ENCODE results near the gene ZMIZ1.

Gene ZMIZ1, protein sequence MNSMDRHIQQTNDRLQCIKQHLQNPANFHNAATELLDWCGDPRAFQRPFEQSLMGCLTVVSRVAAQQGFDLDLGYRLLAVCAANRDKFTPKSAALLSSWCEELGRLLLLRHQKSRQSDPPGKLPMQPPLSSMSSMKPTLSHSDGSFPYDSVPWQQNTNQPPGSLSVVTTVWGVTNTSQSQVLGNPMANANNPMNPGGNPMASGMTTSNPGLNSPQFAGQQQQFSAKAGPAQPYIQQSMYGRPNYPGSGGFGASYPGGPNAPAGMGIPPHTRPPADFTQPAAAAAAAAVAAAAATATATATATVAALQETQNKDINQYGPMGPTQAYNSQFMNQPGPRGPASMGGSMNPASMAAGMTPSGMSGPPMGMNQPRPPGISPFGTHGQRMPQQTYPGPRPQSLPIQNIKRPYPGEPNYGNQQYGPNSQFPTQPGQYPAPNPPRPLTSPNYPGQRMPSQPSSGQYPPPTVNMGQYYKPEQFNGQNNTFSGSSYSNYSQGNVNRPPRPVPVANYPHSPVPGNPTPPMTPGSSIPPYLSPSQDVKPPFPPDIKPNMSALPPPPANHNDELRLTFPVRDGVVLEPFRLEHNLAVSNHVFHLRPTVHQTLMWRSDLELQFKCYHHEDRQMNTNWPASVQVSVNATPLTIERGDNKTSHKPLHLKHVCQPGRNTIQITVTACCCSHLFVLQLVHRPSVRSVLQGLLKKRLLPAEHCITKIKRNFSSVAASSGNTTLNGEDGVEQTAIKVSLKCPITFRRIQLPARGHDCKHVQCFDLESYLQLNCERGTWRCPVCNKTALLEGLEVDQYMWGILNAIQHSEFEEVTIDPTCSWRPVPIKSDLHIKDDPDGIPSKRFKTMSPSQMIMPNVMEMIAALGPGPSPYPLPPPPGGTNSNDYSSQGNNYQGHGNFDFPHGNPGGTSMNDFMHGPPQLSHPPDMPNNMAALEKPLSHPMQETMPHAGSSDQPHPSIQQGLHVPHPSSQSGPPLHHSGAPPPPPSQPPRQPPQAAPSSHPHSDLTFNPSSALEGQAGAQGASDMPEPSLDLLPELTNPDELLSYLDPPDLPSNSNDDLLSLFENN

DNA sequence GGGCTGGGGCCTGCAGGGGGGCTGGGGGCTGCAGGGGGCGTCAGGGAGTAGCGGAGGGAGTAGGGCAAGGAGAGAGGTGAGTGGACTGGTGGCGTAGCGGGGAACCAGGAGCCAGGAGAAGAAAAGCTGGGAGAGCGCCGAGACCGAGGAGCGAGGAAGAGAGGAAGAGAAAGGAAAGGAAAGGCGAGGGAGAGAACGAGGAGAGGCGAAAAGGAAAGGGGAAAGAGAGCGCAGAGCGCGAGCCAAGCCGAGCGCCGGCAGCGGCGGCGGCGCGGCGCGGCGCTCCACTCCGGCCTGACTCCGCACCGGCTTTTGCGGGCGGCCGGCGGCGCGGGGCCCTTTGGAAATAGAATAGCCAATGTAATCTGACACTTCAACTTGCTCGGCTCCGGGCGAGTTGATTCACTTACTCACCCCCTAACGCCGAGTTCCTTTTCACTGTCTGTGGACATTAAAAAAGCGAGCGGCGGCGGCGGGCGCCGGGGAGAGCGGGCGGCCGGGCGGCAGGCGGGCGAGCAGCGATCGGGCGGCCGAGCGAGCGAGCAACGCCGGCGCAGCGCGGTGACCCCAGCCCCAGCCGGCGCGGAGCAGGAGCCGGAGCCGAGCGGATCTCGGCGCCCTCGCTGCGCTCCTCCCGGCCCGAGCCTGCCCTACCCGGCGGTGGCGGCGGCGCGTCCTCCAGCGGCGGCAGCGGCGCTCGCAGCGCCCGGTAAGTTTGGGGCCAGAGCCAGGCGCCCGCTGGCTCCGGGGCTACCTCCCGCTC is at the start of gene ZMIZ1:
TSS of gene ZMIZ1 (plus strand) at position 405 of the 763 bp plus-strand sequence. CDS start 132,667 bp downstream, outside the sequence.
- peak; percentile 86 for DNase-seq

DNA sequence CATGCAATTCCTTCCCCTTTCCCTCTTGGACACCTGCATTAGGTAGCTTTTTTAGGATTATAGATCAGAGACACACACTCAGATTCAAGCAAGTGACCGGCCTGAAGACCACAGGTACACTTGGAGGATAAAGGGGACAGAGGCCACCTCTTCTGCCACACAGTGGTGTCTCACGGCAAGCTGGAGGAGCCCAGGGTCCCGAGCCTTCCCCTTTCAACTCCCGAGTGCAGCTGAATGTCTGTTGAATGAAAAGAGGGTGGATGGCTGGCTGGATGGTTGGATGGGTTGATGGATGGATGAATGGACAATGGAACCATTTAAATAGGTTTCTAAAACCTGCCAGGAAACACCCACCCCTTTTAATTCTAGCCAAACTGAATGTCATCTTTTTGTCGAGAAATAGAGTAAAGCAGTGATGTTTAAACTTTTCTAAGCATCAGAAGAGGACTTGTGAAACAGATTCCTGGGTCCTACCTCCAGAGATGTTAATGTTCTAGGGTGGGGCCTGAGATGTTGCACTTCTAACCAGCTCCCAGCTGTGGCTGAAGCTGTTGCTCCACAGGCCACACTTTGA is 49.2 kb upstream of the ZMIZ1 start:
- no peak for DNase-seq

DNA sequence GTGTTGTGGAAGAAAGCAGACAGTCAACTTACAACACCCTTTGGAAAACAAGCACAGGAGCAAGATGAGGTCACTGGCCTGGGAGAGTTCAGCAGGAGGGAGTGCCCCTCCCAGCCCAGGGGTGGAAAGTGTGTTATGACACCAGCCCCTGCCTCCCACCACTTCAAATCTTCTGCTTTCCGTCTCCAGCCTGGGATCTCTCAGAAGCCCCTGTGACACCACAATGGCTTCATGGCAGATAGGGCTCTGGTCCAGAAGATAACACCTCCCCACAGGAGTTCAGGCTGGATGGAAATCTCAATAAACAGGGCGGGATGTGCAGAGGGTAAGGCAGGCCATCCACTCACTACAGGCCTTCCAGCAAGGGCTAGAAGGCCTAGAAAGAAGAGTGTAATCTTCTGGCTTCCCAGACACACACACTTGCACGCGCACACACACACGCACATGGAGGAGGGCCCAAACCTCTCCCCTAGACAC is 48.7 kb upstream of the ZMIZ1 start:
- no peak for DNase-seq

DNA sequence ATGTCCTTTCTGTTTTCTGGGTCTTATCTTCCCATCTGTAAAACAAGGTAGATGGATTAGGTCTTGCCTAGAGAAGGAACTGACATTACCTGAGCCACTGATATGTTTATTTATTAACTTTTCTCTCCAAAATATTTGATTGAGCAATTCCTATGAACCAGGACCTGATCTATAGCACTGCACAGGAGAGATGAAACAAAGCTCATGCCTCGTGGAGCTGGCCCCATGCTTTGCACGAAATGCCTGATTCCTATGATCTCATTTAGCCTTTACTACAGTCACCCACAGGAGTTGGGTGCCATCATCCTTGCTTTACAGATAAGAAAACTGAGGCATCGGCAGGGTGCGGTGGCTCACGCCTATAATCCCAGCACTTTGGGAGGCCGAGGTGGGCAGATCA is 48.2 kb upstream of the ZMIZ1 start:
- DNase-seq, result no peak

DNA sequence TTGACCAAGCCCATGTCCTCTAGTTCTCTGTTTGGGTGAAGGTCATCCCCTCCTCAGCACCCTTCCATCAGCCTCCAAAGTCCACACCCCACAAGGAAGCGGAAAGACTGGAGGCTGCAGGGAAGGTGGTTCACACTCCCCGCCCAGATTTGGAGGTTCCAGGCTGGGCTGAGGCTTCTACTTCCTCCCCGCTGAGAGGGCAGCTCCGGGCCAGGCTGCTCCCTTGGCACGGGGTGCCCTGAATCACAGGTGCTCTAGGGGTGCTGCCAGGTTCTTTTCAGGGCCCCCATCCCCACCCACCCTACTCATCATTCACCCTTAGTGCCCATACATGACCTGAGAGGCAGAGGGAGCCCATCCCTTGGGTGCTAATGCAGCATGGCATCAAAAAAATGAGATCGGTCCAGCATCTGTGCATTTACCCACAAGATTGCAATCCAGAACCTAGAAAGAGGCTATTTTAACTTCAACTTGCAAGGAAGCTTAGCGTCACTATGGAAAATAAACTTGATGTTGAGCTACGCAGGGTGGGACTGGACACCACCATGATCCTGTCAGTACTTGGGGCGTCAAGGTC is 47.3 kb upstream of the ZMIZ1 start:
- DNase-seq, result no peak

DNA sequence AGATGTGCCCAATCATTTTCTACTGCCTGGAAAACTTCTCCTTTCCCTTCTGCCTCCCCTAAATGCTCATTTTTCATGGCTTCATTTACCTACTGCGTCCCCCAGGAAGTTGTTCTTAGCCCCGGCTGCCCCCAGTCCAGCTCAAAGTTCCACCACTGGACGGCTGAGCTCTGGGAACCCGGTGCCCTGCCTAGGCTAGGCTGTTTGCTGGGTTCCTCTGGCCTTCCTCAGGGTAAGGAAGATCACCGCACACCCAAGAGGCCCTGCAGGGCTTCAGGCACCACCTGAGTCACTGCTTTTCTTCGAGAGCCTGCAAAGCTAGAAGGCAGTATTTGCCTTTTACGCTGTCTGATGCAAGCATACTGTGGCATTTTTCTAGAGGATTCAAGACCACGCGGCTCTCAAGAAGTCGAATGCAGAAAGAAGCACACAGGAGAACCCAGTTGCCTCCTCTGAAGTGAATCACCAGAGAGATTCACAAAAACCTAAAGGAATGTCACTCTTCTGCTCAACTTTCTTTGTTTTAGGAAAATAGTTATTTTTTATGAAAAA is 46.7 kb upstream of the ZMIZ1 start:
- DNase-seq, result no peak

DNA sequence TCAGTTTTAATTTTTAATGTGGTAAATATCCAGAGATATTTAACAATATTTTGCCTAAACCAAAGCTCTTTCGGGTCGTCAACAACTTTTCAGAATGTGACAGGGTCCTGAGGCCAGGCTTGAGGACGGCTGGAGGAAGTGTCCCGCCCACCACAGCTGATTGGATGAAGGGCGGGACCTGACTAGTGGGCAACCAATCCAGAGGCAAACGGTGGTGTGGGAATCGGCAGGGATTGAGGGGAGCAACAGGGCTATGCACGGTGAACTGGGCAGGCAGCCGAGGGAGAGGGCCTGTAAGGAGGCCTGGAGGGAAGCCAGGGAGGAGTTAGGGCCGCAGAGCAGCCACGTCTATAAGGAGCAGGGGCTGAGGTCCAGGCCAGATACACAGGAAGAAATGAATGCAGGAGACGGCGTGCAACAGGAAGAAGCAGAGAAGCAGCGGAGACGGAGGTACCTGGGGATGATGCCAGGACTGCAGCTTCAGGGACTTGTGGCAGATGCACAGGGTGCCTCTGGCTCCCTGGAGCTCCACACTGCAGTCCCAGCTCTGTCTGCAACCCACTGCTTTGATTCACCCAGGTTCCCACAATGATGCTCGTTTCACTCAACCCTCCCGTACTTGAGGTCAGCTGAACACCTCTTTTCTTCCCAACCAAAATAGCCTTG is 46.1 kb upstream of the ZMIZ1 start:
- peak; percentile 13 for DNase-seq

DNA sequence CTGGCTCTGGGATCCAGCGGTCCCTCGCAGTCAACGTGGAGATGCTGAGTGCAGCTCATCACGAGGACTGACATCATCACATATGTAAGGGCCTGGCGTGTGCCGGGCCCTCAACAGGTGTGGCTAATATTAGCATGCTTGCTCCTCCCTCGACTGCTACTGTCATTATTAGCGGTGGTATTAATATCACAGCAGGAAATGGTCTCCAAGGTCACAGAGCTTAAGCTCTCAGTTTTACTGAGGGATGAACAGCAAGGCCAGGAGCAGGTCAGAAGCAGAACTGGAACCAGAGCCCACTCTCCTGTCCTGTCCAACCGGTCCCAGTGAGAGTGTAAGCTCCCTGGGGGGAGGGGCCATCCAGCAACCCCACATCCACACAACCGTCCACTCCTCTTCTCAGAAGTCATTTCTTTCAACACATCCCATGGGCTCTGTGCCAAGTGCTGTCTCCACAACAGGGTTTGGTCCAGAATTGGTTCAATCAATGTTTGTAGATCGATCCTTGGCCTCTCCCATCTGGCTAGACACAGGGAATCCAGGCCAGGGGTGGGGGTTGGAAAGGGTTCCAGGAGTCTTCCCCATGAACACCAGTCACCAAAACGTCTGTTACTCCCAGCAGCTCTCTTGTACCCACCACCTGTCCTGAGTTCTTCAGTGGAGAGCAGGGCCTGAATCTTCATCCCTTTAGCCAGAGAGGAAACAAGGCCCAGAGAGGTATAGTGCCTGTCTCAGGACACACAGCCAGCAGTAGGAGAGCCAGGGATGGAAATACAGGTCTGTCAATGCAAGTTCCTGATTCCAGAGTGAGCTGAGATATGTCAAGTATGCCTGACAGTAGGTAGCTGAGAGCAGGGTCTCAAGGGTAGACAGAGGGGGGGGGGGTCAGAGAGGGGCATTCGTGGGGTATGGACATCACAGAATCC is 45.3 kb upstream of the ZMIZ1 start:
- DNase-seq, result no peak

DNA sequence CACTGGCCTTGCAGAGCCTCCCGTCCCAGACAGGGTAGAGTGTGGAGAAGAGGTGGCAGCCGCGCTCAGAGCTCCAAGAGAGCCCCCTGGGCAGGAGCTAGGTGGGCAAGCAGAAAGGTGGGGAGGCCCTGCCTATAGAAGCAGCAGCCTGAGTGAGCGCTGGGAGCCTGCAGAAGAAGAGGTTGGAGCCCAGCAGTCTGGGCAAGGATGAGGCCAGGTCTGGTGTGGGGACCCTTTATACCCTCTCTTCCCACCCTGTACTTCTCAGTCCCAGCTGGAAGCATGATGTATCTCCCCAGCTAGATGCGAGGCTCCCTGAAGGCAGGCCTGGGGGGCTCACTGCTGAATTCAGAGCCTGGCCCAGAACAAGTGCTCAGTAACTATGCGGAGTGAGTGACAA is 44.5 kb upstream of the ZMIZ1 start:
- no peak for DNase-seq

DNA sequence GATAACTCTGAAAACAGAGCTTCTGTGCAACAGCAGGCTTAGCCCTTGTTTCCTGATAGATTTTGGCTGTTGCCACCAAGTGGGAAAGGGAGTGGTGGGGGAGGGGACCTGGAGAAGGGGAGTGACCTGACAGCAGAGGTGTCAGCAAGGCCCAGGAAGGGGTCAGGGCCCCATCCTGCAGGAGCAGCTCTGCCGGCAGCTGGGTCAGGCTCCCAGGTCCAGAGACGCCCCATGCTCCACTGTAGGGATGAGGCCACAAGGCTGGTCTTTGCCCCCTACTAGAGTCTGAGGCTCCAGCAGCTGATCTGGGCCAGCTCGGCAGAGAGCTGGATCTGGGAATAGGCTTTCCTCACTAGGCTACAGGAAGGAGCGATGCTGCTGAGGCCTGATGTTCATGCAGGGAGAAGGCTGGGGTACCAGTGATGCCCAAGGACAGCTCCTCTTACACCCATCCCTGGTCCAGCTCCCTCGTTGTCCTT is 44.0 kb upstream of the ZMIZ1 start:
- no peak for DNase-seq

DNA sequence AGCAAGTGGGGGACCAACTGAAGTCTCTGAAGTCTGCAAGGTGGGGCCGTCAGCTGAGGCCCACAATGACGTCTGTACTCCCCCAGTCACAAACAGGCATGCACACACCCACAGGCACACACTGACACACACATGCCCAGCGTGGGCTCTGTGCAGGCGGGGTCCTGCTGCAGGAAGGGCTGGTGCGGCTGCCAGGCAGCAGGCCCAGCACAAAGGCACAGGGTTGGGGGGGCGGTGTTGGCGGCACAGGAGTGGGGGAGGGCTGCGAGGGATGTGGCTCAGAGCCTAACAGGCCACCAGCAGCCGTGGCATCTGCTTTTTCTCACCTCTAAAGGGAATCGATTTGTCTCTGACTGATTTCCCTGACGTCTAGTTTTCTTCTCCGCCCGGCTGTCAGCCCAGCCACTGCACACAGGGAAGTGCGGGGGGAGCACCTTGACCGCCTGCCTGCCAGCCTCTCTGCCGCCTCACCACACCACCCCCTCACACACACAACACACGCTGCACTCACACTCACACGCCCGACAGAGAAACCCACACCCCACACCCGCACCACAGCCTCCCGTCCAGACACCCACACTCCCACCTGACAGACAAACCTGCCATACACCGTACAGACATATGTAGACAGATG is 43.5 kb upstream of the ZMIZ1 start:
- DNase-seq, result peak; percentile 52

DNA sequence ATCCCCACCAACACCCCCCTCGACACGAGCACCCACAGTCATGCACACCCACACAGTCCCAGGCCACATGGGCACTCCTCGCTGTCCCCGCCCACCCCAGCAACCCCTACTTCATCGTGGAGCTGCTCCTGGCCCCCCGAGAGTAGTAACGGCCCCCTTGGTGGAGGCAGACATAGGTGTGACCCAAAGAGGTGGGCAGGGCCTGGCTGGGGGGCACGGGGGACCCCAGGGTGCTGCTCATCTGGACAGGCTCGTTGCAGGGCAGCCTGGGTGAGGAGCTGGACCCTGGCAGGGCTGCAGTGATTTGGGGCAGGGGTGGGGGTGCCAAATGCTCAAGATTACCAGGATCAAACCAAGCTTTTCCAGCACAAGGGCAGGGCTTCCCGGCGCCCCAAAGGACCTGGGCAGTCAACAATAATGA is 42.4 kb upstream of the ZMIZ1 start:
- no peak for DNase-seq

DNA sequence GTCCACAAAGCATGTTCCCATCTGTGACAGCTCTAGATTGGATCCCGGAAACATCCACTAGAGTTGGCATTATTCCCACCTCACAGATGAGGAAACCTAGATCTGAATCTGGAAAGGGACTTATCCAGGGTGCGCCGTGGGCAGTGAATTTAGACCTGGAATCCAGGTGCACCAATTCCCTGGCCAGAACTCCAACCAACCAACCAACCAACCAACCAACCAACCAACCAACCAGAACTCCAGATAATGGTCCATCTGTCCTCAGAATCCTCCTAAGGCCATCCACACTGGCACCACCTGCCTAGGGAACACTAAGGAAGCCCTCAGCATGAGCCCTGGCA is 42.0 kb upstream of the ZMIZ1 start:
- DNase-seq, result no peak

DNA sequence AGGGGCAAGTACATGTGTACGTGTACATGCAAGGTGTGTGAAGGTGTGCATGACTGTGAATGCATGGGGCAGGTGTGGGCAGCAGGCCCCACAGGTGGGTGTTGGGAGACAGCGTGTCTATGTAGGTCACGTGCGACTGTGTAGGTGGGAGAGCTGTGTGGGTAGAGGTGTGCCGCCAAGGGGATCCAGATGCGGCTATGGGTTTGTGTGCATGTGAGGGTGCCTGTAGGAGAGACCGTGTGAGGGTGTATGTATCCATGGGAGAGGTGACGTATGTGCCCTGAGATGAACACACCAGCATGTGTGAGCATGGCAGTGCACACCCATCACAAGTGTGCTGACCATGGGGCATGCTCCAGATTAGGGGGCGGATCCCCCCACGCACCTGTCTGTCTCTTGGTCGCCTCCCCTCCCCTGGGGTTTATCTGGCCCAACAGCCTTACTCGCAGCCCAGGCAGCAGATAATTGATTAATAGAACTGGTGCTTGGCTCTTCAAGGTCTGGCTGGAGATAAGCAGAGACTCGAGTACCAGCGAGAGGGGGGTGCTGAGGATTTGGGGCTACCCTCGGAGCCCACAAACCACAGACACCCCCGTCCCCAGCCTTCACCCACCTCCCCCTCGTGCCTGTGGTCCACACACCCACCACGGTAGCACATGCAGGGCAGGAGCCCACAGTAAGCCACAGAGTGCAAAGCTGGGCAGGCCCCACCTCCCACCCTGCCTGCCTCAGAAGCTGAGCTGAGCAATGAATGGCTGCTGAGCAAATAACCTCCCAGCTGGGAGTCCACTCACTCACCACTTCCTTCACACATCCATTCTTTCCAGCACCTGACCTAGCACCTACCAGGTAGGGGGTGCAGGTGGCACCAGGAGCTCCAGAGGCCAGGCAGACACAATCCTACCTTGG is 41.4 kb upstream of the ZMIZ1 start:
- peak; percentile 60 for DNase-seq

DNA sequence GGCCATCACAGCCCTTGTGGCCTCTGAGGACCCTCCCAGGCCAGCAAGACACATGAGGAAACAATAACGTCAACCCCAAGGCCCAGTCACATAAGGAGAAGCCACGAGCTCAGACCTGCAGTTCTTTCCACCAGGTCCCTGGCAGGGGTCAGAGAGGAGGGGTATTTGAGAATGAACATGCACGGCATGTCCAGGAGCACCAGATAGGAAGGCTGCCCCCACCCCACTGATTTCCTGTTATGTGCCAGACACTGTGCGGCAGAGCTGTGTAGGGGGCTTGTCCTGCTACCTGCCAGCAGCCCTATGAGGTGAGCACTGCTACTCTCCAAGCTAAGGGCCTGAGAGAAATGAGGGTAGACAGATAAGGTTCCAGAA is 40.7 kb upstream of the ZMIZ1 start:
- DNase-seq, result no peak

DNA sequence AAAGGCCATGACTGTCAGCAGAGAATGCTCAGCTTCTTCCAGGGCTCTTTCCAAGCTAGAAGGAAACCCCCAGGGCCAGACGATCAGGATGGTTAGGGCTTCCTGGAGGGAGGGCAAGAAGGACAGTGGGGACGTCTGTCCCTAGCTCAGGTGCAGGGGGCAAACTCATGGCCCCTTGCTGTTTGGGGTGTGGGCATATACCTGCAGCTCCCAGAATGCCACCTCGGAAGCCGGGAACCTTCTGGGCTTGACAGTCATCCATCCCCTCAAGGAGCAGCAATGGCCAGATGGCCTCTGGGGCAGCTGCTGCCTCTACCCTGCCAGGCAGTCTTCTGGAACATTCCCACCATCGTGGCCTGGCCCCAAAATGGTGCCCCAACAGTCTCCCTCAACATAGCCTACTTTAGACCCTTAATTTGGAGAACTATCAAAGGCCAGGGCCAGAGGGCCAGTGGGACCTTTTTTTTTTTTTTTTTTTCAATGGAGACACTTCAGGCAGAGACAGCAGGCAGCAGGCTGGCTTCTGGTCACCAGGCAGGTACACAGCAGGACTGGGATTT is 40.2 kb upstream of the ZMIZ1 start:
- no peak for DNase-seq

DNA sequence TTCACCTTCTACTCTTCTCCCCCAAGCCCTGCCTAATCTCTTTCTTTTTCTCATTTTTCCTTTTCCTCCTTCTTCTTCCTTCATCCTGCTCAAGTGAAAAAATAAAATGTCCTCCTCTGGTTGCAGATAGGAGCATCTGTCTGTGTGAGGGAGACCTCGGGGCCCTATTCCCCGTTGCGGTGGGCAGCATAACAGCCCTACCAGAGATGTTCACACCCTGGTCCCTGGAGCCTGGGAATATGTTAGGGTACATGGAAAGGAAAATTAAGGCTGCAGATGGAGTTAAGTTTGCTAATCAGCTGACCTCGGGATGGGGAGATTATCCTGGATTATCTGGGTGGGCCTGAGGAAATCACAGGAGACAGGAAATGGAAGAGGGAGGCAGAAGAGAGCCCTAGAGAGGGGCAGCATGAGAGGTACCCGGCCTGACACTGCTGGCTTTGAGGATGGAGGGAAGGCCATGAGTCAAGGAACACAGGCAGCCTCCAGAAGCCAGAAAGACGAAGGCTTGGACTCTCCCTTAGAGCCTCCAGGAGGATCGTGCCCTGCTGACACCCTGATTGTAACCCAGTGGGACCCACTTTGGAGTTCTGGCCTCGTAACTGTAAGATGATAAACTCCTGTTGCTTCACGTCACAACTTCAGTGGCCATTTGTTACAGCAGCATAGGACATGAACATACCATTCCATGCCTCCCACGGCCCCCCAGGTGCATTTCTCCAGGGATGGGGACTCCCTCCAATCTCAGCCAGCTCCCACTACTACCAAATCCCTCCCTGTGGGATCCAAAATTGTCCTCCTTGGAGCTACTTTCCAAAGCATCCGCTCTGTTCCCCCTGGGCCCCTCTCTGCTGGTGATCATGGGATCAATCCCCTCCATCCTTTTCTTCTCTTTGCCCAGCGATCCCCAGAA is 39.0 kb upstream of the ZMIZ1 start:
- DNase-seq, result no peak

Data from CD4-positive, alpha-beta T cell treated with Interleukin-21 for 1 hour (primary cell).